Astrocyte of the cerebellum (primary cell): ENCODE data around the gene PCDHGA4.
"Not testable (repeated sequence)": the region's sequence is repeated elsewhere in the genome, so short reads cannot be mapped to it uniquely, and the experiment has no call there.

Source experiments
- DNase-seq: peaks from one replicate; pipeline ENCODE4 v3.0.0-alpha.2; 2011; ENCODE audit warnings: low read depth
- H3K4me3 ChIP-seq: 2 replicates; pipeline ENCODE4 v1.5.1; 2011; ENCODE audit warnings: mild to moderate bottlenecking, low read depth, low read length, moderate library complexity
- in situ Hi-C: cut with HindIII; loops from 2 replicates; pipeline ENCODE4 v1.10.0; 2017; ENCODE audit warnings: low sequenced_read_pairs
- TF ChIP-seq, protein P1 (sequence below): IDR thresholded peaks from 2 replicates; pipeline ENCODE4 v1.5.1; 2012; ENCODE audit warnings: low read length, low read depth, moderate library complexity, mild to moderate bottlenecking; ENCODE audit errors: missing control alignments

The PCDHGA4 gene

GRCh38 chr5:141342773-141343172 is 12.0 kb upstream of the PCDHGA4 start:
- in situ Hi-C loops: loop anchor here (5.0 kb wide), 1 partner anchor 85 kb away; no protein-coding TSS in a partner anchor
- TF ChIP-seq, protein P1, sequence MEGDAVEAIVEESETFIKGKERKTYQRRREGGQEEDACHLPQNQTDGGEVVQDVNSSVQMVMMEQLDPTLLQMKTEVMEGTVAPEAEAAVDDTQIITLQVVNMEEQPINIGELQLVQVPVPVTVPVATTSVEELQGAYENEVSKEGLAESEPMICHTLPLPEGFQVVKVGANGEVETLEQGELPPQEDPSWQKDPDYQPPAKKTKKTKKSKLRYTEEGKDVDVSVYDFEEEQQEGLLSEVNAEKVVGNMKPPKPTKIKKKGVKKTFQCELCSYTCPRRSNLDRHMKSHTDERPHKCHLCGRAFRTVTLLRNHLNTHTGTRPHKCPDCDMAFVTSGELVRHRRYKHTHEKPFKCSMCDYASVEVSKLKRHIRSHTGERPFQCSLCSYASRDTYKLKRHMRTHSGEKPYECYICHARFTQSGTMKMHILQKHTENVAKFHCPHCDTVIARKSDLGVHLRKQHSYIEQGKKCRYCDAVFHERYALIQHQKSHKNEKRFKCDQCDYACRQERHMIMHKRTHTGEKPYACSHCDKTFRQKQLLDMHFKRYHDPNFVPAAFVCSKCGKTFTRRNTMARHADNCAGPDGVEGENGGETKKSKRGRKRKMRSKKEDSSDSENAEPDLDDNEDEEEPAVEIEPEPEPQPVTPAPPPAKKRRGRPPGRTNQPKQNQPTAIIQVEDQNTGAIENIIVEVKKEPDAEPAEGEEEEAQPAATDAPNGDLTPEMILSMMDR: no peak
- DNase-seq: no peak
- no peak overlapping the region for H3K4me3 ChIP-seq

DNA sequence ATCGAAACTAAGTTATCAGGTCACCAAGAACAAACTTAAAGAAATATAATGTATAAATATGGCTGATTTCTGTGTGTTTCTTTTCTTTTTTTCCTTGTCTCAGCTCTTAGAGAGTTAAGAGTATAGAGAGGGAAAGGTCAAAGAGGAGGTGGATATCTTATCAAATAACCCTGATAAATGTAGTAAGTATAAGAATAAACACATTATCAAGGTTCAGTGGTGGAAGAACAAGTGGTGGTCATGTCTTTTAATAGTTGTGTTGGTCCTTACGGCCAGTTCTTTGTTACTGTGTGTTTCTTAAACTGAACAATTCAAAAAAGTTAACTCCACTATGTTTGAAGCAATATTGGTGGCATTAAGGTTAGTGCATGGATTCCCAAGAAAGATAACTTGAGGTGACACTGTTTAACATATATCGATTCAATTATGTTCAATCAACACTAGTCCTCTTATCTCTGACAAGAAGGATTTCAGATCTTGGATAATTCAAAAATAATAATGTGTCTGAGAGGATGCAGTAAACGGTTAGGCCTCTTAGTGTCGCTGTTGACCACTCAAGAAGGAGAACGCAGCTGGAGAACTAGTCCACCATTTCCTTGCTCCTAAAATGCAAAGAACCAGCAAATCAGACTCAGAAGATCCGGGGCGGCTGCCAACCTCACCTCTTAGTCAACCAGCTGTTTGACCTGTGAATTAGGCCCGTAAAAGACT is 11.4 kb upstream of the PCDHGA4 start, which contains the start of gene PCDHGA3:
Gene PCDHGA3, plus strand, starts transcription at position 588 of the 711 bp plus-strand sequence. CDS start 205 bp downstream, outside the sequence.
- TF ChIP-seq, protein P1: peak; percentile 34
- in situ Hi-C loops: loop anchor here (5.0 kb wide), 1 partner anchor 84 kb away; no protein-coding TSS in a partner anchor
- H3K4me3 ChIP-seq: peak within 1 kb of the TSS; percentile 30
- peak; percentile 26 for DNase-seq

- DNase-seq: no peak
- TF ChIP-seq, protein P1: no peak
- peak overlapping the region; percentile 30 for H3K4me3 ChIP-seq
- in situ Hi-C loops: loop anchor here (5.0 kb wide), 1 partner anchor 83 kb away; no protein-coding TSS in a partner anchor
These were observed 10.8 kb upstream of the PCDHGA4 start for GRCh38 chr5:141343953-141344463.

DNA sequence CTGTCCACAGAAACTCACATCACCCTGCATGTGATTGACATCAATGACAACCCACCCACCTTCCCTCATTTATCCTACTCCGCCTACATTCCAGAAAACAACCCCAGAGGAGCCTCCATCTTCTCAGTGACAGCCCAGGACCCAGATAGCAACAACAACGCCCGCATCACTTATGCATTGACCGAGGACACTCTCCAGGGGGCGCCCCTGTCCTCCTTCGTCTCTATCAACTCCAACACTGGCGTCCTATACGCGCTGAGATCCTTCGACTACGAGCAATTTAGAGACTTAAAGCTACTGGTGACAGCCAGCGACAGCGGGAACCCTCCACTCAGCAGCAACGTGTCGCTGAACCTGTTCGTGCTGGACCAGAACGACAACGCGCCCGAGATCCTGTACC is 9.5 kb upstream of the PCDHGA4 start:
- no peak for DNase-seq
- H3K4me3 ChIP-seq: no peak overlapping the region
- TF ChIP-seq, protein P1: no peak
- in situ Hi-C loops: no loop called here

DNA sequence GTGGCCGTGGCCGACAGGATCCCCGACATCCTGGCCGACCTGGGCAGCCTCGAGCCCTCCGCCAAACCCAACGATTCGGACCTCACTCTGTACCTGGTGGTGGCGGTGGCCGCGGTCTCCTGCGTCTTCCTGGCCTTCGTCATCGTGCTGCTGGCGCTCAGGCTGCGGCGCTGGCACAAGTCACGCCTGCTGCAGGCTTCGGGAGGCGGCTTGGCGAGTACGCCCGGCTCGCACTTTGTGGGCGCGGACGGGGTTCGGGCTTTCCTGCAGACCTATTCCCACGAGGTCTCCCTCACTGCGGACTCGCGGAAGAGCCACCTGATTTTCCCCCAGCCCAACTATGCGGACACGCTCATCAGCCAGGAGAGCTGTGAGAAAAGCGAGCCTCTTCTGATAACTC is 8.8 kb upstream of the PCDHGA4 start:
- in situ Hi-C loops, DNase-seq: not testable (repeated sequence)

GRCh38 chr5:141349917-141350619 is 4.8 kb upstream of the PCDHGA4 start, which contains the start of gene PCDHGB1:
Gene PCDHGB1 (plus strand): TSS chr5:141350099. CDS start chr5:141350261, 162 bp downstream.
- TF ChIP-seq, protein P1: peak; percentile 43
- in situ Hi-C loops: no loop called here
- DNase-seq: no peak
- H3K4me3 ChIP-seq: peak within 1 kb of the TSS; percentile 32

More for the DNA sequence above, 8.8 kb upstream of the PCDHGA4 start:
- not testable (repeated sequence) for H3K4me3 ChIP-seq
